Epithelial cell of esophagus (primary cell): ENCODE results near the gene SFMBT2.

Source experiments
- DNase-seq: peaks from one replicate; pipeline ENCODE4 v3.0.0; 2010; ENCODE audit warnings: low read depth
- H3K4me3 ChIP-seq: 2 replicates; pipeline ENCODE4 v1.5.1; 2011; ENCODE audit warnings: mild to moderate bottlenecking, low read length, control low read depth
- TF ChIP-seq, protein P1 (sequence below): IDR thresholded peaks from 2 replicates; pipeline ENCODE4 v1.5.1; 2011; ENCODE audit warnings: low read depth, mild to moderate bottlenecking, low read length, control low read depth, inconsistent platforms; ENCODE audit not compliant: insufficient read depth; ENCODE audit errors: missing control alignments

Gene SFMBT2

DNA sequence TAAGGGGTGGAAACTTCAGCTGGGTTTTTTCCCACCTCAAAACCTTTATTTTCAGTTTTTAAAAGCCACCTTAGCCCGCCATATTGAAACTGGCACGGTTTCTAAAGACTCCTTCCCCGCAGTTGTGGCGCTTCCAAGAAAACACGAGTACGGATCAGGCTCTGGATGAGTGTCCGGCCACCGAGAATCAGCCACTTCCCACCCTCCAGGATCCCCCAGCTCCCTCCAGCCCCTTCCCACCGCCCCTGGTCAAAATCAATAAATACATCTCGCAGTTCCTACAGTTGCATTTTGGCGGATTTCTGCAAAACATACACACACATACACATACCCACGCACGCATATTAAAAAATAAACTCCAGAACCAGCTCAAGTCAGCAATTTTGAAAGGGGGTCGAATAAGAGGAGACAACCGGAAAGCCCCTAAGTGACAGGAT lies 1.1 kb downstream of the SFMBT2 start:
- H3K4me3 ChIP-seq, result peak overlapping the region; percentile 42
- DNase-seq, result no peak
- TF ChIP-seq, protein P1, sequence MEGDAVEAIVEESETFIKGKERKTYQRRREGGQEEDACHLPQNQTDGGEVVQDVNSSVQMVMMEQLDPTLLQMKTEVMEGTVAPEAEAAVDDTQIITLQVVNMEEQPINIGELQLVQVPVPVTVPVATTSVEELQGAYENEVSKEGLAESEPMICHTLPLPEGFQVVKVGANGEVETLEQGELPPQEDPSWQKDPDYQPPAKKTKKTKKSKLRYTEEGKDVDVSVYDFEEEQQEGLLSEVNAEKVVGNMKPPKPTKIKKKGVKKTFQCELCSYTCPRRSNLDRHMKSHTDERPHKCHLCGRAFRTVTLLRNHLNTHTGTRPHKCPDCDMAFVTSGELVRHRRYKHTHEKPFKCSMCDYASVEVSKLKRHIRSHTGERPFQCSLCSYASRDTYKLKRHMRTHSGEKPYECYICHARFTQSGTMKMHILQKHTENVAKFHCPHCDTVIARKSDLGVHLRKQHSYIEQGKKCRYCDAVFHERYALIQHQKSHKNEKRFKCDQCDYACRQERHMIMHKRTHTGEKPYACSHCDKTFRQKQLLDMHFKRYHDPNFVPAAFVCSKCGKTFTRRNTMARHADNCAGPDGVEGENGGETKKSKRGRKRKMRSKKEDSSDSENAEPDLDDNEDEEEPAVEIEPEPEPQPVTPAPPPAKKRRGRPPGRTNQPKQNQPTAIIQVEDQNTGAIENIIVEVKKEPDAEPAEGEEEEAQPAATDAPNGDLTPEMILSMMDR, result no peak

DNA sequence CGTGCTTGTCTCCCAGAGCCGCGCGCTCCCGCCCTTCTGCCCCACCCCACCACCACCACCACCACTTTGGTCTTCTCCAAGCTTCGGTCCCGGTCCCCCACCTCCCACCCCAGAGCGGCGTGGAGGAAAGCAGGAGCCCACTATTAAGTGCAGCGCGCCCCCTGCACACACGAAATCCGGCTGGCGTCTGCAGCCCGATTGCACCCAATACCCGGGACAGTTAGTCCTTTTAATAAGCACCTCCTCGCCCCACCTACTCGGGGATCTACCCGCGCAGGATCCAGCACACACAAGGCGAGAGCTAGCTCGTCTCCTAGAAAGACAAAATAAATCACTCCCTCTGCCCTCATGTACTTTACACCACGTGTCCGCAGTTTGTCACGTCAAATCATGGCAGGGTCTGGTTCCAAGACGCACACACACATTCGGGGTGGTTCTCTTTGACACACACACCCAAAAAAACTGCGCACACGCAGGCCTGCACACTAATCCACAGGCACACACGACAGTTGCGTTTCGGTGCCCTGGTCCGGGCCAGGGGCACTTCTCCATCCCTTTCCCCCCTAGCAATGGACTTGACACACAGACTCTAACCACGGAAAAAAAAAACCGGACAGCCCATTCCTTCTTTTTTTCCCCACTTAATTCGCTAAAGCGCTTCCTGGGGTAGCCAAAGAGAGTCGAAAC lies 1.6 kb downstream of the SFMBT2 start:
- peak overlapping the region; percentile 24 for H3K4me3 ChIP-seq
- TF ChIP-seq, protein P1, result no peak
- no peak for DNase-seq

DNA sequence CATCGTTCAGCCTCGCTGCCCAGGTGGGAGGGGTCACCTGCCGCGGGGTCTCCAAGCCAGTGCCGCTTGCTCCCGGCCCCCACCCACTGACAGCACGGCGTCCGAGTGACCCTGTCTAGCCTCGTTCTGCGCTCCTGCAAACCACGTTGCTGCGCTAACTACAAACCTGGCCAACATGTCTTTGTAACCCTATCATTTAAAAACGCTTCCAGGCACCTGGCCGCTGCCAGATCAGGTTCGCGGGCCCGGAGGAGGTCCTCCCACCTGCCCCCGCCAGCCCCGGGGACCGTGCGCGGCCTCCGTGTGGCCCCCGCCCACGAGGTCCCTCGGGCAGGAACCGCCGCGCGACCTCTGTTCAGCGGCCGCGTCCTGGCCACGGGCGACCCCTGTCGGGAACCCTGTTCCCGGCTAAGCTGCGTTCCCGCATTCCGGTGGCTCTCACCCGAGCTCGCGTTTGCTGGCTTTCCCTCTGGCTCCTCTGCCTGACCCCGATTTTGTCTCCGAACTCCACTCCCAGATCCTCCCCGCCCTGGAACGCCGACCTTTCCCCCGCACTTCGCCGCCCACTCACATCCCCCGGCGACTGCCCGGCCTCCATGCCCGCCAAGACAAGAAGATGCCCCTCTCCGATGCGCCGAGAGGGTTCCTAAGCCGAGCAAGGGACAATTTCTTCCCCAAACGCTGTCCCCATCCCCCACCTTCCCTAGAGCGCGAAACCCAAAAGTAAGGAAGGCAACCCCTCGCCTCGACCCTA lies 2.4 kb downstream of the SFMBT2 start:
- DNase-seq, result no peak
- TF ChIP-seq, protein P1, result peak; percentile 17
- H3K4me3 ChIP-seq, result peak overlapping the region; percentile 21

DNA sequence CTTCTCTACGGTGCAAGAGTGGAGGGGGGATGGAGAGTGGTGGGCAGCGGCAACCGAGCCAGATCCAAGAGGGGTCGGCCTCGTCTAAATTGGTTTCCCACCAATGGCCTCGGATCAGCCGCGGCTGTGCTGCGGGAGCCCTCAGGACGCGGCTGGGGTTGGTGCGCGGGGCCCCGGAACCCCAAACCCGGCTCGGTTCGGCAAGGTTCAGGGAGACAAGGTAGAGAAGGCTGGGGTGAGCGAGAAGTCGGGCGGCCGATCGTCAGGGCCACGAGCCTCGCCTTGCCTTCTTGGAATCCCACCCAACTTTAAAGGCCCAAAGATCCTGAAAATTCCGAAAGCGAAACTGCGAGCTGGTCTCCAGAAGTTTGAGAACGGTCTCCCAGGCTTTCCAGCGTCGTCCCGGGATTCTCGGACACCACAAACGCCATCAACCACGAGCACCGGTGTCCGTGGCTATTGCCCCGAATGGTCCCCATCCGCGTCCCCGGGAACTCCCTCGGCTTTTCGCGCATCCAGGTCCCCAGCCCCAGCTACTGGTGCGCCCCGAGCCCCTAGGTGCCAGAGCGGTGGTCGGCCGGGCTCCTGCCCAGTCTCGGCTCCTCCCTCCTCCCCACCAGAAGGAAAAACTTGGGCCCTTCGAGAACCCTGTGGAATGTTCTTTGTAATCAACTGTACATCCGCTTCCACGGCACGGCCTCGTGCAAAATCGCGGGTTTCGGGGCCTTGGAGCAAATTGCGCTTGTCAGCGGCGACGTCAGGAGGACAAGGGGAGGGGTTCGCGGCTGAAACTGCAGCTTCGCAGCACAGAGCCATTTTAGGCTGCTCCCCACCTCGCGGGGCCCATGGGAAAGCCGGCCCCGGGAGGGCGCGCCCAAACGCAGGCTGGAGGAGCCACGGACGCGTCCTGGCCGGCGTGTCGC lies 3.2 kb downstream of the SFMBT2 start:
- TF ChIP-seq, protein P1, result no peak
- peak overlapping the region; percentile 21 for H3K4me3 ChIP-seq
- no peak for DNase-seq

DNA sequence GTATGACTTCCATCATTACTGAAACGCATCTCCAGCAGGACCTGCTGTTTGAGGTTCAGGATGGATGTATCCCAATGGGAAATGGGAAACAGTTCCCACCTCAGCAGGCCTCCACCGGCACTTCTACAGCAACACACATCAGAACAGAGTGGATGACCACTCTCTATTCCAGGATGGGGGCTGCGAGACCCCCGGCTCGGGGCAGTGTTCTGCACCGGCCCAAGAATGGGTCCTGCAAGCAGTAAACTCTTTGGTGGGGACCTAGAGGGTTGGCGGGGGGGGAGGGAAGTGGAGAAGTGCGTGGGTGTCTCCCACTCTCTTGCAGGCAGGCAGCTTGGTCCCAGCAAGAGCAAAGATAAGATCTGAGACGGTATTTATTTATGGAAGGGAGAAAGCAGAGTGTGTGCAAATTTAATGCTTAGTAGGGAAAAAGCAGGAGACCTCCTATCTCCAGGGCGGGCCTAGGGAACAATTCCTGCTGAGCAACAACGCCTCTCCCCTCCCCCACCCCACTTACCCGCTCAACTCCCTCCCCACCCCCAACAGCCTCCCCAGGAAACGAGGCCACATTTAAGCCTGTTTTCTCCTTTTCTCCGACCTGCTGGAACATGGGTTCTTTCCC lies 4.0 kb downstream of the SFMBT2 start:
- DNase-seq, result no peak
- no peak overlapping the region for H3K4me3 ChIP-seq
- TF ChIP-seq, protein P1, result no peak

DNA sequence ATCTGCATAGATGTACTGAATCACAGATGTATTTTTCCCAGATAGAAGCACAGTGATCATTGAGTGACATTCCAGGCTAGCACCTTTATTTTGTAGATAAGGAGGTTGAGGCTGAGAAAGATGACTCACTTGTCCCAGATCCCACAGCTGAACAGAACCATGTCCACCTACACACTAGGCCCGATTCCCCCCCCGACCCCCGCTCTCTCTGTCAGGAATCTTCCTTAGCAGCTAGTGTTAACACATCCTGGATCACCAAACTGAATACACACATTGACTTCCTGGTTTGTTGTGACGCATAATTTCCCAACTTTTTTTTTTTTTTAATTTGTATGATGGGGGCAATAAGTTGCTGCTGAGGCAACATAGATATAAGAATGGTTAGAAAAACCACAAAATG lies 5.2 kb downstream of the SFMBT2 start:
- H3K4me3 ChIP-seq, result no peak overlapping the region
- TF ChIP-seq, protein P1, result no peak
- DNase-seq, result no peak
